HL-60 (cell line): ENCODE measurements around the gene EIF5A.

Experiments
- CTCF ChIP-seq: IDR thresholded peaks from one replicate; pipeline ENCODE4 v1.5.1; 2011; ENCODE audit warnings: low read length, control low read depth, inconsistent platforms; ENCODE audit not compliant: insufficient read depth
- GABPA ChIP-seq: IDR thresholded peaks from 2 replicates; pipeline ENCODE4 v1.6.1; 2012; ENCODE audit warnings: low read depth
- POLR2AphosphoS5 ChIP-seq: IDR thresholded peaks from 2 replicates; pipeline ENCODE4 v1.6.1; 2012; ENCODE audit warnings: low read depth
- REST ChIP-seq: IDR thresholded peaks from 2 replicates; pipeline ENCODE4 v1.6.1; 2012; ENCODE audit warnings: low read depth; ENCODE audit not compliant: insufficient replicate concordance
- SPI1 ChIP-seq: IDR thresholded peaks from 2 replicates; pipeline ENCODE4 v1.6.1; 2012; ENCODE audit warnings: low read depth, mild to moderate bottlenecking, borderline replicate concordance

GRCh38 chr17:7285679-7286078 lies 21.7 kb upstream of the EIF5A start:
- no peak for TF ChIP-seq CTCF
- no peak for TF ChIP-seq REST
- no peak for TF ChIP-seq POLR2AphosphoS5
- no peak for TF ChIP-seq GABPA
- TF ChIP-seq SPI1: no peak
